ENCODE results near the gene METTL25B.
A peak's percentile ranks its signal among the peaks of the same experiment; 100 is the strongest.

METTL25B gene

GRCh38 chr1:156703336-156703735 is 24.9 kb upstream of the METTL25B start:
- no peak for DNase-seq

DNA sequence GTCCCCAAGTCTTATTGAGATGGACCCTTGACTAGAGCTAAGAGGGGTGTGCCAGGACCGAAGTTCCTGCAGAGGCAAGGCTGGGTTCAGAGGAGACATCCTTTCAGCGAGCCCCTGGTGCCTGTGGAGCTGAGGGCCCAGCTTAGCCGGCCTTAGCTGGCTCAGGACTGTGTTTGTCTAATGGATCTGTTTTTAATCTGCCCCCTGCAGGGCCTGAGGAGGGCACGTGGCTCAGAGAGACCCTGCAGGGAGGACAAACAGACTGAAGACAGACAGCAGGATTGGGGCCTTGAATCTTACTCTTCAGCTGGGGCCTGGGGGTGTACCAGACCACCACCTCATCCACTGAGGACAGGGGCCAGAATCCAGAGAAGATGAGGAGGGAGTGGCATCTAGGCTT is 24.5 kb upstream of the METTL25B start:
- no peak for DNase-seq

- DNase-seq, result no peak
These were observed 24.0 kb upstream of the METTL25B start for GRCh38 chr1:156704166-156704711.

DNA sequence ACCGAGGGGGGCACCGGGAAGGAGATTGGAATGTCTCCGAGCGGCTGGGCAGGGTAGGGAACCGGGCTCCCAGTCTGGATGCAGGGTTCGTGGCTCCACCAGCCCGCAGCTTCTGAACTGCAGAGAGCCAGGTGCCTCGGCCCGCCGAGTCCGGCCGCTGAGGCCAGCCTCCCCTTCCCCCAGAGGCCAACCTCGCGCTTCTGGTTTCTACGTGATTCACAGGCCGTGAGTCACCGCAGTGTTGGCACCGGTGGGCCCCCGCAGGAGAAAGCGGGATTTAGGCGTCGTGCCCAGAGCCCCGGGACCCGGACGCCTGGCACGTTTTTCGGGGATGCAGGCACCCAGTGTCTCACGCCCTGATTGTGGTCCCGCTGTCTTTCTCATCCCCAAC is 23.3 kb upstream of the METTL25B start:
- no peak for DNase-seq

DNA sequence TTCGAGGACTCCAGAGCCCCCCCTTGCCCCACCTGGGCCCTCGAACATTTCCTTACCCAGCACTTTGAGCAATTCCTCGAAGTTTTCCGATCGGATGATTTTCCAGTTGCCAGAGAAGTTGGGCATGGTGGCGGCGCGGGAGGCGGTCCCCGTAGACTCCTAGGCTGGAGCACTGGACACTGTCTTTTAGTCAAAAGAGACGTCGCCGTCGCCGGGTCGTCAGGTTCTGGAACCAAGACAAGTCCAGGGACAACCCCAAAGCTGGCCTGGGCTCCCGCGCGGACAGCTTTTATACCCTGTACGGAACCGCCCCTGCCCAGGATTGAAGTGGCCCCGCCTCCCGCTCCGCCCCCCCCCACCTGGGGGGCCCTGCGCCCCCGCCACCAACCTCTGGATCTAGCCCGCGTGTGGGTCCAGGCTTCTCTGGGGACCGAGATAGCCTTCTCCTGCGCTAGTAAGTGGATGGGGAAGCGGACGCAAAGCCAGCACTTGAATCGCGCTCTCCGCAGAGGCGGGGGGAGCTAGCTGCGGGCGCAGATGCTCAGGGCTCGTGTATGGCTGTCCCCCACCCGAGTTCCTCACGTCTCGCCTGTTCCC is 22.9 kb upstream of the METTL25B start, which contains the start of gene CRABP2:
Gene CRABP2 (minus strand): TSS at position 263 of the 597 bp plus-strand sequence. CDS start 137 bp downstream, at position 126.
- DNase-seq, result no peak

DNA sequence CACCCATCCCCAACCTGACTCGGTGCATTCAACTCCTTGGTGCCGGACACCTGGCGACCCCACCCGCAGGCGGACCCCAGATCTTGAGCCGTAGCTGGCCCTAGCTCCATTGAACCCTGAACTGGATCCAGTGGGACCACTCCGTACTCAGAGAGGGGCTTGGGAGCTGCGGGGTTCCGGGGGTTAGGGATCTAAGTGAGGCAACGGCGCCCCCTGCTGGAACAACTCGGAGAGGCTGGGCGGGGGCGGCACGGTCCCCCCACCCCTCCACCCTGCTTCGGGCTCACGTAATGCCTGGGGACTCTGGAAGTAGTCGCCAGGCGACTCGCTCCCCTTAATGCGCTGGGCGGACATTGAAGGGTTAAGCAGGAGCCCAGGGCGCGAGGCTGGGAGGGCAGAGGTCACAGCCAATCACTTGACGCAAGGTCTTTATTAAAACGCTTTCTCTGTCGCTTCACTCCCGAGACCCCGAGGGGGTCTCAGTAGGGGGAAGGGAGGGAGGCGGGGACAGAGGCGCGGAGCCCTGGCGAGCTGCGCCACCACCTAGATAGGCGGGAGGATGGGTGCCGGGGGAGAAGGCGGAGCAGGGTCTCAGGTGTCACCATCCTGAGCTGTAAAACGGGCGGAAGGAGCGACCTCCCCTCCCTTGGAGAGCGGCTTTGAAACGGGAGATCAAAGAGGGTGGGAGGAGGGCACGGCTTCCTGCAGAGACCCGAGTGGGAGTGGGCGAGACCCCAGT is 22.2 kb upstream of the METTL25B start:
- DNase-seq, result peak; percentile 65 to 71

- no peak for DNase-seq
These were observed 21.4 kb upstream of the METTL25B start for GRCh38 chr1:156706657-156707416.

- no peak for DNase-seq
These were observed 20.7 kb upstream of the METTL25B start for GRCh38 chr1:156707417-156708217.

DNA sequence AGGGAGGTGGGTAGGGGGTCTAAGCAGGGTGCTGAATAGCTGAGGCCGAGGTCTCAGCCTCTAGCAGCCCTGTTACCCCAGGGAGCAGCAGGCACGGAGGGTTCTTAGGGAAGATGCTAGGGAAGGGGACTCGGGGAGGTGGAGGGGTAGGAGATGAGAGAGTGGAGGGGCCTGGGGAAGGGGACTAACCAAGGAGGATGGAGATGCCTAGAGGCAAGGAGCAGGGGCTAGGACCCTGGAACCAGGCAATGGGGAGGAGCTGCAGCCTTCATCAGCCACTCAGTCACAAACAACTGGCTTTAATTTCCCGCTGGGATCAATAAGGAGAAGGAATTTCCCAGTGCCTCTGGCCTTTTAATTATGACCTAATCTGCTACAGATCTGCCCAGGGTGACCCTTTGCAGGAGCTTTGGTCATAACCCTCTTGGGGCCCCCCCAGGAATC is 20.0 kb upstream of the METTL25B start:
- no peak for DNase-seq

DNA sequence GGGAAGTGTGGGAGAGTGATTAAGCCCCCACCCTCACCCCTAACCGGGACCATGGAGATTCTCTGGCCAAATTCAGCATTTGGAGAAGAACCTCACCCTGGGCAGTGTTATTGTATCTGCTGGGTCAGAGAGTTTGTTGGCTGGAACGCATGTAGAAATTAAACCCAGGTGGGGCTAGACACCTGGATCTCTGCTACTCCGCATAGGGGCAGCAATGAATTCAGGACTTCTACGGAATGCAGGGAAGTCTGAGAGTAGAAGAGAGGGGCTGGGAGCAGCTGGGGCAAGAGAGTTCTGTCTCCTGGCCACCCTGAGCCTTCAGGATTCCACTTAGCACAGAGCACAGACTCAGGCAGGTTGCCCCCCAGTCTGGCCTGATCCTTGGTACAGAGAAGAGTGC is 19.2 kb upstream of the METTL25B start:
- DNase-seq, result no peak

DNA sequence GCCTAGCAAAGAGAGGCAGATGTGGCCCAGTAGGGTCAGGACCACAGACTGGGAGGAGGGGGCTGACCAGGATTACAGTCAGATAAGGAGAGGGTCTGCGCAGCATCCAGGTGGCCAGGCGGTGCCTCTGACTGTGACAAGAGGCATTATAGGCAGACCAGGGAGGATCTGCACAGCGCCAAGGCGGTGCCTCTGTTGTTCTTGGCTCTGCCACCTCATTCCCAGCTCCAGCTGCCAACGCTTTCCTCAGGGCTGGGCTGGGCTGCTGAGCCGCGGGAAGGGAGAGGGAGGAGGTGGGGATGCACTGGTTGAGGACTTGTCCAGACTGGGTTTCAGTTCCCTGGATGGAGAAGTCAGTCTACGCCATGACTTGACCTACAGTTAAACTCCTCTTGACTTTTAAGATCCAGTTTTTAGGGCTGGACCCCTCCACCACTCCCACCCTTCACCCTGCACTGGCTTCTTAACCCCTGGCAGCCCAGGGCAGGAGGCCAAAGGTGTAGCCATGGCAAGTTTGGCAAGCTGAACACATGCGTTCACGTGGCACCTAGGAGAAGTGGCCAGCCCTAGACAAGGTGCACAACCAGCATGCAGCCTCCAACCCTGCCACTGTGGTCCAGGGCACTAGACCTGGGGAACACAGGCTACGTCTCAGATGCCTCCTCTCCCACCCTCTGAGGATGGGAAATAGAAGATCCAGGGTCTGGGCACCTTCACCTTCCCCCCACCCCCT is 18.3 kb upstream of the METTL25B start:
- no peak for DNase-seq

DNA sequence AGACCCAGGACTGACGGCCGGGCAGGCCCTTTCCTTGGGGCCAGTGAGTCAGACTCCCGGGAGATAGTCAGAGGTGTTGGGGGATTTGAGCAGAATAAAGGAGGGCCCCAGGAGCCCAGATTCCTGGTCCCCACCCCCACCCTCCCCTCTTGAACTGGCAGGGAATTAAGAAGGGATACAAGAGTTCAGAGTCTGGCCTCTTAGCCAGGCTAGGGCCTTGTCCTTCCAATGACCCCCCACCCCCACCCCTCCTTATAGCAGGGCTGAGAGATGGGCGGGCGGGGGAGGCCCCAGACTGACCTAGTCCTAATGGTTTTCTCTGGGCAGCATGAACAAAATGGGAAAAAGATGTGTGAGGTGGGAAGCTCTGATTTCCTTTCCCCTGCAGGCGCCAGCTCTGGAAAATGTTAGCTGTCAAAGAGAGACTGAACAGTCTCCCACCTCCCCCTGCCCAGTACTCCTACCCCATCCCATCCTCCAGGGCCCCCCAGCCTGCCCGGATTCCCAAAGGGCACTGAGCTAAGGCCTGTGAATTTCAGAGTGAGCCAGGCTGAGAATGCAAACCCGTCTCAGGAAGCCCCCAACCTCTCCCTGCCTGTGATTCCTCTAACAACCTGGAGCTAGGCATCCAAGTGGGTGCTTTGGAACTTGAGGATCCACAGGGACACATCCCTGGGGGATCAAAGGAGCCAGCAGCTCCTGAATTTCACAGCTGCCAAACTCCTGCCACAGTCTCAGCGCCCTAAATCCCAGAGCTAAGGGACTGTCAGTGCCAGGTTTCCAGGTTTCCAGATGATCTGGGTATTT is 17.1 kb upstream of the METTL25B start:
- DNase-seq, result no peak

DNA sequence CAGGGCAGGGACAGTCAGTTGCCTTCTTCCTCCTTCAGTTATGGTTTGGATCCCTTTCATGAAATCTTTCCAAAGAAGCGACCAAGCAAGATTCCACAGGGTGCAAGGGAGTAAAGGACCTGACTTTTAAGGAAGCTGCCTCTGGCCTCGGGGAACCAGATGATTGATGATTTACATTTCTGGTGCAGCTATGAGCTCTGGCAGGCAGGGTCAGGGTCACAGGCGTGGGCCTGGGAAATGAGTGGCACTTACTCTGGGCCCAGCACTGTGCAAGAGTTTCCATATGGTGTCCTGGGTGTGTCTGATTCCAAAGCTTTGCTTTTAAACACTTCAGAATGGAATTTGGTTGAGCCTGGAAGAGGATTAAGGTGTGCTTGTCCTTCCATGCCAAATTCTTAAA is 15.6 kb upstream of the METTL25B start:
- no peak for DNase-seq

GRCh38 chr1:156714830-156715229 is 13.4 kb upstream of the METTL25B start:
- DNase-seq, result no peak

DNA sequence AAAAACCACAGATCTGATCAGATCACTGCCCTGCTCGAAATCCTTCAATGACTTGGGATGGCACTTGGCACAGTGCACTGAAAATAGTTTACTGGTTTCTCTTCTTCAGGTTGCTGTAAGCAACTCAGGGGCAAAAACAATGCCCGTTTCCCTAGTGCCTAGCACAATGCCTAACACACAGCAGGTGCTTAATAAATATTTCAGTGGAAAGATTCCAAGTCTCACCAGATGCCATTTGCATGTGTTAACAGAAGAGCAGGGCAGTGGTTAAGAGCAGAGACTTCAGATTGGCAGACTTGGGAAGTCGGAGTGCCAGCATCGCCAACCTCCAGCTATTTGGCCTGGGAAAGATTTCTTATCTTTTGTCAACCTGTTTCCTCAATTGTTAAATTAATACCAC is 10.9 kb upstream of the METTL25B start:
- DNase-seq, result no peak

DNA sequence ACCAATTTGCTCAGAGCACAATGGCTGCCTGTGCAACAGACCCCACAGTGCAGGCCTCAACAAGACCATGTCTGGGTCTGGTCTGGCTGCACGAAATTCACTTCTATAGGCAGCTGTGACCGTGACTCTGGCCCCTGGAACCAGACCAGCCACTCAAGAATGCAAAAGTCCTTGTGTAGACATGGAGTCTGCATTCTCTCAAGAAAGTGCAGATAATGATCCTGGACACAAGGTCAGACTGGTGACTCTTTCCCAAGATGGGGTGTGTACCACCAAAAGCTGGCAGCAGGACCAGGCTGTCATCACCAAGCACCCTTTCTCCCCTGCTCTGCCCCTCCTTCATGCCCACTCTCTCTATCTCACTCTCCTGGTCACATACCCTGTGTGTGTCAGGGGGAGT is 7.1 kb upstream of the METTL25B start:
- DNase-seq, result no peak

GRCh38 chr1:156721535-156721934 is 6.7 kb upstream of the METTL25B start:
- no peak for DNase-seq

DNA sequence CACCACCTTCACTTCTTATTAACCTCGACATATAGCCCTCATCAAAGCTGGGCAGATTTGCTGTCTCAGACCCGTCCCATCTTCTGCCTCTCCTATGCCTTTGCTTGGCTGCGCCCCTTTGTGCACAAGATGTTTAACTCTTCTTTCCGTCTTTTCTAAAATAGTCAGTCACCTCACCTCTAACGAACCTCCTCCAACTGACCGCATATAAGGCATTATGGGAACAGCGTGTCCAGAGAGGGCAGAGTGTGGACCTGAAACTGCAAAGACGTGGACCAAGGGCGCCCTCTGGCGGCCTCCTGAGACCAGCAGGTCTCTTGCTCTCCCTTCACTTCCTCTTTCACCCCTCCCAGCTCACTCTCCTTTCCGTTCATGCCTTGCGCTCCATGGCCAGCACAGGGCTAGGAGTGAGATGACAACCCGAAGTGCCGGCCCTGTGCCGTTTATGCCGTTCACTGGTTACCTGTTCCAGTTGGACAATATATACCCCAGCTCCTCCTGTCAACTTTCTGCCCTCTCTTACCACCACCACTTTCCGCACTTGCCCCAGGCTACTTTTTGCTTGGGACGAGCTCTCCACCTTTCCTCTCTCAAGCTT is 2.5 kb upstream of the METTL25B start:
- peak; percentile 82 to 84 for DNase-seq

- peak; percentile 46 to 62 for DNase-seq
These were observed 1.6 kb upstream of the METTL25B start for GRCh38 chr1:156726549-156727226.

GRCh38 chr1:156727492-156727891 is 777 bp upstream of the METTL25B start:
- DNase-seq, result no peak

Data from CD4-positive, alpha-beta T cell treated with Interleukin-4 for 1 hour (primary cell).